Epidermal melanocyte (primary cell): ENCODE data around the gene ATXN2L.
"Not testable (repeated sequence)": the region's sequence is repeated elsewhere in the genome, so short reads cannot be mapped to it uniquely, and the experiment has no call there.

Experiments used
- DNase-seq: peaks from one replicate; pipeline ENCODE4 v3.0.0; 2011; ENCODE audit warnings: low spot score; ENCODE audit not compliant: insufficient read length

Gene ATXN2L

DNA sequence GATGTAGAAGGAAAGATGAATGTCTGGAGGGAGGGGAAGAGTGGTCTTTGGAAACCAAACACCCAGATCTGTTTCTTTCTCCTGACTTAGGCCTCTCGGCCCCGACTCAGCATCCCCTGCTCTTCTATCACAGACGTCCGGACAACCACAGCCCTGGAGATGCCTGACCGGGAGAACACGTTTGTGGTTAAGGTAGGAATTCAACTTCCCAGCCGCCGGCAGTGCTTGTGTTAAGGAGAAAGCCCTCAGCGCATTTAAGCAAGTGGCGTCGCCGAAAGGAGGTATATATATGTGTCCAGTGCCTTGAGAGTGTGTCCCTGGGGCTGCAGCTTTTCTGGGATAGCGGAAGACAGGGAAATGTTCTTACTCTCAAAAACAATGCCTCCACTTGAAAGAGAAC is 44.4 kb downstream of the ATXN2L start:
- DNase-seq: no peak

DNA sequence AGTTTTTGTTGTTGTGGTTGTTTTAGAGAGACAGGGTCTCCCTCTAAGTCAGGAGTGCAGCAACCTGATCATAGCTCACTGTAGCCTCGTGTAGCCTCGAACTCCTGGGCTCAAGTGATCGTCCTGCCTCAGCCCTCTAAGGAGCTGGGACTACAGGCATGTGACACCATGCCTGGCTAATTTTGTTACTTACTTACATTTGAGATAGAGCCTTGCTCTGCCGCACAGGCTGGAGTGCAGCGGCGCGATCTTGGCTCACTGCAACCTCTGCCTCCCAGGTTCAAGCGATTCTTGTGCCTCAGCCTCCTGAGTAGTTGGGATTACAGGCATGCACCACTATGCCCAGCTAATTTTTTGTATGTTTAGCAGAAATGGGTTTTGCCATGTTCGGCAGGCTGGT is 44.8 kb downstream of the ATXN2L start:
- DNase-seq: not testable (repeated sequence)

DNA sequence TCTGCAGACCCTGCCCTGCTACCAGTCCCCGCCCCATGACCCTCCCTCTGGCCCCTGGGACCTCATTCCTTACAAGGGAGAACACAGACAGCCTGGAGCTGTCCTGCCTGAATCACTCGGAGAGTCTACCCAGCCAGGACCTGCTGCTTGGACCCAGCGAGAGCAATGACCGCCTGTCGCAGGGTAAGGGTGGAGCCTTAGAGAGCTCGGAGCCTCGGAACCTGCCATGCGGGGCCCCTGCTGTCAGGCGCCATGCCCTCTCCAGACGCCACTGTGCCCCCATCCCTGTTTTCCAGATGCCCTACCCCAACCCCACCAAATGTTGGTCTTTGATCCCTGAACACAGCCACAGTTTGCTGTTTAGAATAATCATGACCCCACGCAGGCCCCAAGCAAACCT is 46.4 kb downstream of the ATXN2L start:
- DNase-seq: no peak

DNA sequence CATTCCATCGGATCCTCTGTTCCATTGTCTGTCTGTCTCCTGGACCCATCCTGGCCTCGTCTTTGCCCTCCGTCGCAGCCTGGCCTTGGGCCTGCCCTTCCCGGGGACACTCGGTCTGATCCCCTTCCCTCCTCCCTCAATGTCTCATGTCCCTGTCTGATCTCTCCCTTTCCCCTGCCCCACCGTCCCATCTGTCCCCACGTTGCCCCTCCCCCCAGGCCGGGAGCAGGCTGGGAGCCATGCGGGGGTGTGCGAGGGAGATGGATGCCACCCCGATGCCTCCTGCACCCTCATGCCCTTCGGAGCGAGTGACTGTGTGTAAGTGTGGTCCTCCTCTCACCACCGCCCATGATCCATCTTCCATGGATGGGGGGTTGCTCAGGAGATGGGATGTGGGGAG is 50.2 kb downstream of the ATXN2L start:
- no peak for DNase-seq

DNA sequence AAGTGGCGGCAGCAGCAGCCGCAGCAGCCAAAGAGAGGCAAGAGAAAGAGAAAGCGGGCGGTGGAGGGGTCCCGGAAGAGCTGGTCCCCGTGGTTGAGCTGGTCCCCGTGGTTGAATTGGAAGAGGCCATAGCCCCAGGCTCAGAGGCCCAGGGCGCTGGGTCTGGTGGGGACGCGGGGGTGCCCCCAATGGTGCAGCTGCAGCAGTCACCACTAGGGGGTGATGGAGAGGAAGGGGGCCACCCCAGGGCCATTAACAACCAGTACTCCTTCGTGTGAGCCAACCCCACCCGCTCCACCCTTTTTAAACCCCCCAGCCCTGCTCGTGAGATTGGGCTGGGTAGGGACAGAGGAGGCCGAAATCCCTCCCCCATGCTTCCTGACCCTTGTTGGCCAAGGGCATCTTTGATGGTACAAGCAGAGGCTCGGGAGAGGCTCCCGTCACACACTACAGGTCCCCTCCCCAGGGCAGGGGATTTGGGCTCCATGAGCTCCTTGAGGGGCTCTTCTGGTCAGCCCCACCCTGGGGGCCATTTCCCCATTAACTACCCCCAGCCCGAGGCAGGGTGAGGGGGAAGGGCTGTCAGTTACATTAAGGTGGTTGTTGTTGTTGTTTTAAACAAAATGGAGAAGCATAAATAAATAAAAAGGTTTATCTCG is 50.9 kb downstream of the ATXN2L start:
- no peak for DNase-seq

DNA sequence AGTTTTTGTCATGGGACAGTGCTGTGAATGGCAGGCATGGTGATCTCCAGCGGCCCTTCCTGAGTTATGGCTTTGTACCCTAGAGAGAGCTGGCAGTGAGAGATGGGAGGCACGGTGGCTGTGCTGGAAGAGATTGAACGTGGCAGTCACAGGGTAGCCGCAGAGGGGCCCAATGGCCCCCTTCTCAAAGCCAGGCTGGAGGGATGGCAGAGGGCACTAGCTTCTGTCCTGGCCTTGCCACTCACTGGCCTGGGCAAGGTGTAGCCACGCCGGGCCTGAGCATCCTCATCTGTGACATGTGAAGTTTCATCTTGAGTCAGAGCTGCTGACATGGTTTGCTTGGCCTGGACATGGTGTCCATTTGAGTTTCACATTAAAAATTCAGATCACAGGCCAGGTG is 51.6 kb downstream of the ATXN2L start:
- no peak for DNase-seq

DNA sequence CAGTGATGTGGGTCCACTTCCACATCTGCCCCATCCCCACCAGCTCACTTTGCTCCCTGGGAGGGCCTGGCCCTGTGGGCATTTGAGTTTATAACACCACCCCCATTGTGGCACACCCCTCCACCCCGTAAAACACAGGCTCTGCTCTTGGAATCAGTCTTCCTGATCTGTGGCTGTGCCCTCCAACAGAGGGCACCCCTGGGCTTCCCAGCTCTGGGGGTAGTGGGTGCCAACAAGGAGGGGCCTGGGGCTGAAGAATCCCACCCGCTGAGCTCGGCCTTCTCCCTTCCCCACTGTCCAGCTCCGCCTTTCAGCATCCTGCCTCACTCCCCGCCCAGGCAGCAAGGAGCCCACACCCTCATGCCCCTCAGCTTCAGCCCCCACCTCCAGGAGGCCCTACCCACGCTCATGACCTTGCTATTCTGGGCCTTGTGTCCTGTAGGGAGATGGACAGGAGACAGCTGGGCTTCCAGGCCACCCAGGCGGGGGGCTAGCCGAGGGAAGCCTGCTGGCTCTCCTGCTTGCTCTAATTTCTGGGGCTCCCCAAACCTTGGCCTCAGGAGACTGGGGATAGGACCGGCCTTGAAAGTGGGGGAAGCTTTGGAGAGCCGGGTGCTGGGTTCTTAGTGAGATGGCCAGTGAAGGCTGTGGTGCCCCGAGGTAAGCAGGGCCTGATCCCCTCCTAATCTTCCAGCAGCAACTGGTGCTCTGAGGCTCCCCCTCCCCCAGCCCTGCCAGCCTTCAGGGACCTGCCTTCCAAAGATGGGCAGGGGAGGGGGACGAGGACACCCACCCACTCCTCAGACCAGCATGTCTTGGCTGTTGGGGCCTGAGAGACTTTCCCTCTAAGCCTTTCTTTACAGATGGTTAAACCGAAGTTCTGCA is 52.6 kb downstream of the ATXN2L start:
- no peak for DNase-seq

DNA sequence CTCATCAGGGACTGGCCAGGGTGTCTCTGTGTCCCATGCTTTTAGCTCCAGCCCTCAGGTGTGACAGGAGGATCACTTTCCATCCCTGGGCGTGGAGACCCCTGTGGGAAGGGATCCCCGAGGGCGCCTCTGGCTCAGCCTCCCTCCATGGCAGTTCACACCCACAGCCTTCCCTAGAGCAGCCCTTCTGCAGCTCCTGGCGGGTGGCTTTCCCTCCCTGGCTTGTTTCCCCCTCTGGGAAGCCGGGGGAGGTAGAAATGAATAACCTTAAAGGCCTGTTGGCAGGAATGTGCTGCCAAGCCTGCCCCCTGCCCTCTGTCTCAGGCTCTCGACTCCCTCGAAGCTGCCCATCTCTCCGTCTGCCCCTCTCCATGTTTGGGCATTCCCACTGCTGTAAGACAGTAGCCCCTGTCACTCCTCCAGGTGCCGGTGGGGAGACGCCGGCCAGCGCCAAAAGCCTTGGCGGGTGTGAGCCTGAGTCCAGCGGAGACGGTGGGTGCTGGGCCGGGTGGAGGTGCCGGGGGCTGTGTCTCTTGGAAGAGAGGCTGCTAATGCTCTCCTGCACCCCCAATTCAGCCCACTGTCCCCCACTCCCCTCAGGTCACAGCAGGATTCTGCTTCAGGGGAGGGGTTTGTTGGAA is 53.3 kb downstream of the ATXN2L start:
- DNase-seq: no peak

DNA sequence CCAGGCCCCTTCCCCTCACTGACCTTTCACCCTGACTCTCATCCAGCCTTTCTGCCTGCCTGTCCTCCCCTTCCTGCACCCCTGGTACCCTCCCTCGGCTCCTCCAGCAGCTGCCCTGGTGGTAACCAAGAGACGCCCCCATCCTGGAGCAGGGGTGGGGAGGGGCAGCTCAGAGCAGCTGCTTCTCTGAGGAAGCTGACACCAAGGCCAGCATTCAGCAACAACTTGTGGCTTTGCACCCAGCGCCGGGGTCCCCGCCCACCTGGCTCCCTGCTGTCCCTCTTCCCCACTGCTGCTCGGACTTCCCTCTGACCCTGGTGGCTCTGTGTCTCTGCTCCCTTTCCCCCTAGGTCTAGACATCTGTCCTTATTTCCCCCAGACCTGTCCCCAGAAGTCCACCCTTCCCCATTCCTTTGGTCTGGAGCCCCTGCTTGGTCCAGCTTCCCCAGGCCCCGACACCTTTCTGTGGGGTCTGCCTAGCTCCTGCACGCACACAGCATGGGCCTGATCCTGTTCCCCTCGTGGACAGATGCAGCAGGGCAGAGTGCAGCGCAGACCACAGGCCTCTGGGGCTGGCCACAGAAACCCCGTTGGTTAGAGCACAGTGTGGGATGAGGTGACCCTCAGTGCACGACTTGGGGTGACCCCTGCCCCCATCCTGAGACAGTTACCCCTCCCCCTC is 54.3 kb downstream of the ATXN2L start:
- no peak for DNase-seq

DNA sequence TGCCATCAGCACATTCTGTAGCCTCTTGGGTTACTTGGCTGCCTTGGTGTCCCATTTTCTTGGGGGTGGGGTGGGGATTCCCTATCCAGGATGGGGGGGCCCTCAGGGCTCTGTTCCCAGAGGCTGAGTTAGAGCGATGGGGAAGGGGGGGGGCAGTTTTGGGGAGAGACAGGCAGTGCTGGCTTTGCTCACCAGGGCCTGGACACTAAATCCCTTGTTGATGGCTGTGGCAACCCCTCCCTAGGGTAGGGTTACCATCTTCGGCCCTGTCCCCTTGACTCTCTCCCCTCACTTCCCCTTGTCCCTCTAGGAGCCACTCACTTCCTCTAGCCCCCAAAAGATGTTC is 54.8 kb downstream of the ATXN2L start:
- DNase-seq: no peak

GRCh38 chr16:28878083-28878926 is 55.5 kb downstream of the ATXN2L start, which contains the start of gene ATP2A1:
Gene ATP2A1 (plus strand): TSS chr16:28878488. CDS start chr16:28878672, 184 bp downstream.
- DNase-seq: no peak

- no peak for DNase-seq
Measured at GRCh38 chr16:28879261-28879840, 56.6 kb downstream of the ATXN2L start.

GRCh38 chr16:28879841-28880588 is 57.2 kb downstream of the ATXN2L start:
- DNase-seq: peak; percentile 97

DNA sequence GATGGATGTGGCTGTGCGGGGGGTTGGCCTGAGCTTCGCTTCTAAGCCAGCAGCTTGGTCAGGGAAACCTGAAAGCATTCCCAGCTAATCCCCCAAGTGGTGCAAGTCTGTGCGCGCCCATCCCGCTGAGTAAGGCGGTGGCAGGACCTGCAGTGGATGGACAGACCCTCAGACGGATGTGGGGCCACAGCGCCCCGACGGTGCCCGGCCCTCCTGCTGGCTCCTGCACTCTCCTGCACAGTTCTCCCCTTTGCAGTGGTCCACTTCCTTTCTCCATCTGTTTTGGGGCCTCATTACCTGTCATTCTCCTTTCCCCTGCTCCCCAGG is 57.8 kb downstream of the ATXN2L start:
- DNase-seq: no peak

GRCh38 chr16:28880955-28881354 is 58.2 kb downstream of the ATXN2L start:
- DNase-seq: no peak

DNA sequence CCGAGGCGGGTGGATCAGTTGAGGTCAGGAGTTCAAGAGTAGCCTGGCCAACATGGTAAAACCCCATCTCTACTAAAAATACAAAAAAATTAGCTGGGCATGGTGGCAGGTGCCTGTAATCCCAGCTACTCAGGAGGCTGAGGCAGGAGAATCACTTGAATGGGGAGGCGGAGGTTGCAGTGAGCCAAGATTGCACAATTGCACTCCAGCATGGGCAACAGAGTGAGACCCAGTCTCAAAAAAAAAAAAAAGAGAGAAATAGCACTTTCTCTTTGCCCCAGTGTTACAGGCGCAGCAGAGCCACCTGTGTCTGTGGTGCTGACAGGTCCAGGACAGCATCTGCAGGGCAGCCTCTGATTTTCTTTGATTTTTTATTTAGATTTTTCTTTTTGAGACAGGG is 58.8 kb downstream of the ATXN2L start:
- not testable (repeated sequence) for DNase-seq

- DNase-seq: no peak
Measured at GRCh38 chr16:28882551-28883160, 59.9 kb downstream of the ATXN2L start.

- DNase-seq: no peak
Measured at GRCh38 chr16:28883221-28883996, 60.6 kb downstream of the ATXN2L start.

- DNase-seq: no peak
Measured at GRCh38 chr16:28884045-28884444, 61.2 kb downstream of the ATXN2L start.
